ENCODE results near the gene ZNF480. TPM values are rescaled to one million over a fixed set of nuclear protein-coding genes. Genes with fewer than 3 reads are reported as not detected.

ZNF480 gene
- total RNA-seq: 7.0 and 7.8 TPM in 2 replicates

GRCh38 chr19:52296773-52297600, at the start of gene ZNF480:
Gene ZNF480, plus strand, starts transcription at chr19:52297169. Its CDS starts 3,244 bp downstream, at chr19:52300413.

DNA sequence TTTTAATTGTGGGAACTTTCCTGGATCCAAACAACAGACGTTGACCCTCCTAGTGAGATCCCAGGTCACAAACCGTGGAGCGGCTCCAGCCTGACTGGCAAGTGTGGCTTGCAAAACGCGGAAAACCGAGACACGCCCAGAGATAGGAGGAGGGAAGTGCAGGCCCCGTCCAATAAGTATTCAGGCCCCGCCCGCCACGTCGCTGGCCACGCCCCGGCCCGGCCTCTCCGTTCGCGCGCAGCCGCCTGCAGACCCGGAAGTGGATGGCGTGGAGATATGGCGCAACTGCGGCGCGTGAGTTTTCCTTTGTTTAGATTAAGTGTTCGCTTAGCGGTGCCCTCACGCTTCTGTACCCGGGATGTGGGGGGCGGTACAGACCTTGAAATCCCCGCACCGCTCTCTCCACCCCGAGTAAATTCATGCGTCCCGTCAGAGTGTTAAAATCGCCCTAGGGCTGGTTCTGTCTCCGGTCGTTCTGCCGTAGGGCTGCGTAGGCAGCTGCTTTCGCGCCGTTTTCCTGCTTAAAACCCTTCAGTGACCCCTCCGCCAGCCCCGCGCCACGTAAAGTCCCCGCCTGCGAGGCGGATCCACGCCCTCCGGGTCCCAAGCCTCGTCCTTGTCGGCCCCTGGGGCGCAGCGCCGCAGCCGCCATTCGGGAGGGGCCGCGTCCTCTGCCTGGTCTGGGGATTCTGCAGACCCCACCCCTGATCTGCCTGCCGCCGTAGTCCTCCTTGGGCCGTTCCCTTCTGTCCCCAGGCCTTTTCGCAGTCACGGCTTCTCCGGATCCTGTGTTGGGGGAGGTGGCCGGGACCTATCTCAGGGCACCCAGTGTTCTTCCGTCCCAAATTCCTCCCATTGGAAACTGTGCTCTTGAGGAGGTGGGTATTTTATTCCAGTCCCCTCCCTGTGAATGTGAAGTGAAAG, 27.4 kb upstream of the ZNF480 start, which contains the start of gene ZNF766:
Gene ZNF766 (plus strand): TSS at position 250 of the 924 bp plus-strand sequence. CDS start 27 bp downstream, at position 277.

GRCh38 chr19:52336117-52336790, 39.3 kb downstream of the ZNF480 start, which contains the start of gene ZNF610:
Gene ZNF610, plus strand, starts transcription at chr19:52336243. Its CDS starts 12,930 bp downstream, at chr19:52349173.

GRCh38 chr19:52369559-52370340, 72.8 kb downstream of the ZNF480 start, which contains the start of gene ZNF880:
Gene ZNF880, plus strand, starts transcription at chr19:52369923. Its CDS starts 43 bp downstream, at chr19:52369966.

Small RNAs within 50 kb of the gene (small RNA-seq; reads per million reads assigned to genes)
- 1.9 reads per million, percentile 79 among the genes with 10 or more reads in this experiment for gene MIR643
- gene RF00019: not detected

Other genes starting within 250 kb of the ZNF480 start
- gene ZNF432, start 248.3 kb upstream of the ZNF480 start, total RNA-seq: 5.5 and 7.0 TPM in 2 replicates
- gene ZNF841, start 201.4 kb upstream of the ZNF480 start, total RNA-seq: 19.1 and 22.7 TPM in 2 replicates
- gene ZNF616, start 157.2 kb upstream of the ZNF480 start, total RNA-seq: 7.8 and 8.8 TPM in 2 replicates
- gene ZNF836, start 125.5 kb upstream of the ZNF480 start, total RNA-seq: 3.3 and 5.1 TPM in 2 replicates
- 182 and 201 TPM in 2 replicates for gene PPP2R1A, start 107.1 kb upstream of the ZNF480 start, total RNA-seq
- 7.4 and 8.5 TPM in 2 replicates for gene ZNF766, start 27.6 kb upstream of the ZNF480 start, total RNA-seq
- gene ZNF610, start 39.1 kb downstream of the ZNF480 start, total RNA-seq: 0.78 and 2.9 TPM in 2 replicates
- 17.3 and 17.4 TPM in 2 replicates for gene ZNF880, start 72.8 kb downstream of the ZNF480 start, total RNA-seq
- gene ZNF528, start 100.7 kb downstream of the ZNF480 start, total RNA-seq: 13.1 and 17.6 TPM in 2 replicates
- gene ZNF534, start 132.0 kb downstream of the ZNF480 start, total RNA-seq: under 0.01 and 0.20 TPM in 2 replicates
- 1.6 and 2.2 TPM in 2 replicates for gene ZNF578, start 156.4 kb downstream of the ZNF480 start, total RNA-seq
- gene ZNF808, start 230.5 kb downstream of the ZNF480 start, total RNA-seq: 15.2 and 16.2 TPM in 2 replicates

All from subcutaneous preadipocyte (primary cell).